ENCODE measurements around the gene DNAAF1.
"Not testable (repeated sequence)": the region's sequence is repeated elsewhere in the genome, so short reads cannot be mapped to it uniquely, and the experiment has no call there.

The DNAAF1 gene

DNA sequence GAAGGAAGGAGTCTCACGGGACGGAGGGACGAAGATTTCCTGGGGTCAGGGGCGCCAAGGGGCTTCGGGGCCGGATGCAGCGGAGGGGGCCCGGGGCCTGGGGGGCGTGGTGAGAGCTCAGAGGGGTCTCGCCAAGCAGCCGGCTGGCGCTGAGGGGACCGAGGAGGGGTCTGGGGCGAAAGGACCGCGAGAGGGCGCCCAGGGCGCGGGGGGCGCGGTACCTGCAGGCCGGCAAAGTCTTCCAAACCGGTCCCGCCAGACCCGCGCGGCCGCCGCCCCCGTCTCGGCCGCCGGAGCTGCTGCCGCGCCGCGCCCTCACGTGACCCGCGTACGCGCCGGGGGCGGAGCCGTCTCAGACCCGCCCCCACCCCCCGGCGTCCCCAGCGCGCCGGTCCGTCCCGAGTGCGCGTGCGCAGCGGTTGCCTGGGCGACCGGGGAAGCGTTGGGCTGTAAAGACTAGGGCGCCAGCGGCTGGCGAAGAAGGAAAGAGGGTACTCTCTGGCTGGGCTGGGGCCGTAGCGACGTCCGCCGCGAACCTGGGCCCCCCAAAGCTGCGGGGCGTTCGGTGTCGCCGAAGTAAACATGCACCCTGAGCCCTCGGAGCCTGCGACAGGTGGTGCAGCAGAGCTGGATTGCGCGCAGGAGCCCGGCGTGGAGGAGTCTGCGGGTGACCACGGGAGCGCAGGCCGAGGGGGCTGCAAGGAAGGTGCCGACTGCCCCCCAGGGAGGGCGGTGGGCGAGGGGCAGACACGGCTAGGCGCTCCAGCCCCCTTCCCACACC lies at the start of gene DNAAF1, which contains the start of gene HSDL1:
Gene DNAAF1 (plus strand): TSS at position 450 of the 781 bp plus-strand sequence. CDS start 133 bp downstream, at position 583.
Gene HSDL1 (minus strand): TSS at position 319 of the 781 bp plus-strand sequence. CDS start 13,856 bp downstream, outside the sequence.
- peak; percentile 94 for DNase-seq

DNA sequence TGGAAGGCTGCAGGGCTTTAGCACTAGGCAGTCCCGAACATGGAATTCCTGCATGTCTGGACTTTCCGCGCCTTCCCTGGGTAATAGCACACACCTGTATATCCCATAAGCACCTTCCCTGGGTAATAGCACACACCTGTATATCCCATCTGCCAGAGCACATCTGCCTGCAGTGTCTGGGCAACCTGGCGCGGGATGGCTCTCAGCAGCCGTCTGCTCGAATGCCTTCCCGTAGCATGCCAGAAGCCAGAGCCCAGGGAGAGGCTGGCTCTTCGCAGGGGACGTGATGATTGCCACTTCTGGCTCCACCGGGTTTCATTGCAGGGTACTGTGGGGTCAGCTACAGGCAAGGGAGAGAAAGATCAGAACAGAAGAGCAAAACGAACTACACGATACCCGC lies 49.6 kb upstream of the DNAAF1 start:
- DNase-seq: no peak

DNA sequence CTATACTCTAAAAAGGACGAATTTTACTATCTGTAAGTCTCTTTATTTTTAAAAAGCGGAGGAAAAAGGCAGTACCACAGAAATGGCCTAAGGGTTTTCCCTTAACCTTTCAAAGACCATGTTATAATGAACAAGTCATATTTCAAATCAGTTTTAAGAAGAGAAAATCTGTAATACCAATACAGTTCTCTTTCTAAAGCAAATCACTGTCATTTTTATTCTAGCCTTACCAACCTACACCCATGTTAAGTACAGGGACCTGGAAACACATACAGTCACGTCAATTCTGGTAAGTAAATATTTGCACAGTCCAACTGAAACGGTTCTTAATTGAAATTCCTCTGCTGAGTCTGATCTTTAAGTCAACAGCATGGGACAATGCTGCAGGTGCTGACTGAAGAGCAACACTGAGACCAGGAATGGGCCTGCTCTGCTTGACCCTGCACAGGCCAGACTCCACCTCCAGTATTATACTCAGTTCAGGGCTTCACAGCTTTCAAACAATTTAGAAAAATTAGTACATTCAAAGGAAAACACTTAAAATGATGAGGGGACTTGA lies 48.6 kb upstream of the DNAAF1 start:
- DNase-seq: no peak

DNA sequence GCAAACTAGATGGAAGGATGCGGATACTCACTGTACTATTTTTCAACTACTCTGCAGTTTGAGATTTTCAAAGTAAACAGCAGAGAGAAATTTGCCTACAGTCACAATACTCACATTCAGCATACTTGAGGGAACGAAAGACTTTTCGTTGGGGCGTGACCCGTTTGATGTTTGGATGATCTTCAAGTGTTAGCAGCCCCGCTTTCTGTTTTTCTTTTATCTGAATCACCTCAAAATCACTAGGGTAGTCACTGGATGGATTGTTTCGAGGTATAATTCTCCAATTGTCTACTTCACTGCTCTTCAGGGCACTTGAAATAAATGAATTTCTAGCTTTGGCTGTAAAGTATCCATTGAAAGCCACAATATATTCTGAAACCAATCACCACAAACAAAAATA lies 46.2 kb upstream of the DNAAF1 start:
- DNase-seq: no peak

DNA sequence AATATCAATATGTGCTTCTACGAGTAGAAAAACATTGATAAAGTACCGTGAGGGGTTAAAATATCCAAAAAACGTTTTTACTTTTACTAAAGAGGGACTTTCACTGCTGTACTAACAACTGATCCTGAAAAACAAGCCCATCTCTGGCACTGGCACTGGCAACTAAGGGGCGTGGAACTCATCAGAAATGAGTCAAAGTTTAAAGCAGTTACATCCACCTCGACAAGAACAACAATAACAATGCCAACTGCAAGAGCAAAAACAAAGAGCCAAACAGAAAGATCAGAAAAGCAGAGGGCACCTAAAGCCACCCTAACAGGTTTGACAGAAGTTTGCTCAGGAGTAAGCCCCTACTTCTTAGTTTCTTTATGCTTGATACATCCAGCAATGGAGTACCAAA lies 41.4 kb upstream of the DNAAF1 start:
- DNase-seq: no peak

DNA sequence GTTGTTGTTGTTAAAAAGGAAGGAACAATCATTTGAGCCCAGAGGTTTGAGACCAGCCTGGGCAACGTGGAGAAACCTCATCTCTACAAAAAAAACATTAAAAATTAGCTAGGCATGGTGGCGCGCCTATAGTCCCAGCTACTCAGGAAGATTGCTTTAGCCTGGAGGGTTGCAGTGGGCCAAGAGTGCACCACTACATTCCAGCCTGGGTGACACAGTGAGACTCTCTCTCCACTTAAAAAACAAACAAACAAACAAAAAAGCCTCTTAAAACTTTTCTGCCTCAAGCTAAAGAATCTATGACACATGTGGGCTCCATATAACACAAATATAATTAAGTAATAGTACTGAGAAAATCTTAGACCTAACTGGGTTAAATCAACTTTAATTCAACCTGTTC lies 40.9 kb upstream of the DNAAF1 start:
- no peak for DNase-seq

DNA sequence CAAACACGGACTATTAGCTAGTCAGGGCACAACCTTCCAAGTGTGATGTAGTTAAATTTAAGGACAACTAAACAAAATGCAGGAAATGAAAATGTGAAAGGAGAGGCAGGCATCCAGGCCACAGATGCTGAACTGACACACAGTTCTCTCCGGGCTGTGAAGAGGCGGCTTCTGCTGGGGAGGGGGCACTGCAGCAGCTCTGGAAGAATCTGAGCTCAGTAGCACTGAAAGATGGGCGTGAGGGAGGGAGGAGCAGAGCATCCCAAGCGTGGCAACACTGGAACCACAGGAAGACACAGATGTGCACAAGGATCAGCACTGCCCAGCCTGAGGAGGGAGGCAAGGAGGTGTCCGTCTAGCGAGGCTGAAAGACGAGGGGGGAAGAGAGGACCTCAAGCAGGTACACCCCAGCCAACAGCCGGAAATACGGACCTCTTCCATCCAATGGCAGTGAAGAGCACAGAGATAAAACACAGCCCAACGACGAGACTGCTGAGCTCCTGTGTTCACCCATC lies 39.8 kb upstream of the DNAAF1 start:
- DNase-seq: no peak

DNA sequence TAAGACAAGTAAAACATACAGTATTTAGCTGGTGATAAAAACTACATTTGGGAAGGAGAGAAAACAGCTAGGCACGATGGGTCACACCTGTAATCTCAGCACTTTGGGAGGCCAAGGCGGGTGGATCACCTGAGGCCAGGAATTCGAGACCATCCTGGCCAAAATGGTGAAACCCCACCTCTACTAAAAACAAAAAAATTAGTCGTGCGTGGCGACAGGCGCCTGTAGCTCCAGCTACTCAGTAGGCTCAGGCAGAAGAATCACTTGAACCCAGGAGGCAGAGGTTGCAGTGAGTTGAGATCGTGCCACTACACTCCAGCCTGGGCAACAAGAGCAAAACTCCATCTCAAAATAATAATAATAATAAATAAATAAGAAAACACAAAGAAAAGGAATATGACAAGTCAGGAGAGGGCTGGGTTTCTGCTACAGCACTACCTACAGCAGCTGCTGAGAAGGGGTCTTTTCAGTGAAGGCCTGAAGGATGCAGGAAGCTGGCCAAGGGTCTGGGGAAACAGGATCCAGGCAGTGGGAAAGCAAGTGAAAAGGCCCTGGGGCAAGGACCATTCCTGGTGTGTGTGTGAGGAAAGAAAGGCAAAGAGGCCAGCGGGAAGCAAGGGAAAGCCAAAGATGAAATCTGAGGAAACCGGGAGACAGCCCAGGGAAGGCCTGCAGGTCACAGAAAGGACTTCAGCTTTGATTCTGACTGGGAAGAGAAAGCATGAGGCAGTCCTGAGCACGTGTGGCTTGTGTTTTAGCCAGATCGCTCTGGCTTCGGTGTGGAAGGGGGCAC lies 39.0 kb upstream of the DNAAF1 start:
- no peak for DNase-seq

DNA sequence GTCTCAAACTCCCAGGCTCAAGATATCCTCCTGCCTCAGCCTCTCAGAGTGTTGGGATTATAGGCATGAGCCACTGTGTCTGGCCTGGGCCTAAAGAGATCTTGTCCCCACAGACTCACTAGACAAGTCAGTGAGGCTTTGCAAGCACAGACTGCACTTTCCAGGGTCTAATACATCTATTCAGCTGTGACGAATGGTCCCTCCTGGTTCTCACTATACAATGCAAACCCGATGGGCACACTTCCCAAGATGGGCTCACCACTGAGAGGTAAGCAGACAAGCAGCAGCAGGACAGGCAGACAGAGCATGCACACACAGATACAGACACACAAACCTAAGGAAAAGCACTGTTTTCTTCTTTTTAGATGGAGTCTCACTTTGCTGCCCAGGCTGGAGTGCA lies 37.2 kb upstream of the DNAAF1 start:
- DNase-seq: no peak

DNA sequence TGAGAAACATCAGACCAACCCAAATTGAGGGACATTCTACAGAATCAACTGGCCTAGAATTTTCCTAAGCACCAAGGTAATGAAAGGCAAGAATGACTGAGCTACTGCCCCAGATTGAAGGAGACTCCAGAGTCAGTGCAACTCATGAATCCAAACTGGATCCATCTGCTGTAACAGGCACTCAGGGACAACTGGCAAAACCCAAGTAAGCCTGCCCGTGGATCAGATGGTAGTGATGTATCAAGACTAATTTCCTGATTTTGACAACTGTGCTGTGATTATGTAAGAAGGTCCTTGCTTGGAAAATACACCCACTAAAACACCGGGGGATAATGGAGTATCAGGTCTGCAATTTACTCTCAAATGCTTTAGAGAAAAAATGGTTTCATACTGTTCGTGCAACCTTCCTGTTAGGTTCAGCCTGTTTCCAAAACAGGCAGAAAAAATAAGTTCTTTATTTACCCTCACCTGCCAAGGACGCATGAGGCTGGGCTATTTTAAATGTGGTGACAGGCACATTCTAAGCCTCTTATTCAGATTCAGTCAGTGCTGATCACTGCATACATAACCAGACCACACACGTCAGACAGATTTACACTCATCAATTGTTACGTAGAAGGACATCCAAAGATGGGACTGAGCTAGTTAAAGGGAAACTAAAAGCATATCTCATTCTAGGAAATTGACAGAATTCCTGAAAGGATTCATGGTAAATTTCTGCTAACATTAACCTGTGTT lies 35.3 kb upstream of the DNAAF1 start:
- DNase-seq: no peak

DNA sequence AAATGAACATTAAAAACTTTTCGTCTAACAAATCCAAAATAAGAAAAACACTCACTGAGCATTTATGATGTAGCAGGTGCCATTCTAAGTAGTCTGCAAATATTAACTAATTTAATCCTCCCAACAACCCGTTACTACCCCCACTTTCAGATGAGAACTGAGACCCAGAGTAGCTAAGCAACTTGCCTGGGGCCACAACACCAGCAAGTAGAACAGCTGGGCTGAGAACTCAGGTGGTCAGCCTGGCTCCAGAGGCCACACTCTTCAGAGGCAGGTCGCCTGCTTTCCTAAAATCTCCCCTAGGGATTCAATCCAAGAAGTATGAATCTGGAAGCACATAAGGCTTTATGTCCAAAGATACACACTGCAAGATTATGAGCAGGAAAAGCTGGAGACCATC lies 34.6 kb upstream of the DNAAF1 start:
- no peak for DNase-seq

DNA sequence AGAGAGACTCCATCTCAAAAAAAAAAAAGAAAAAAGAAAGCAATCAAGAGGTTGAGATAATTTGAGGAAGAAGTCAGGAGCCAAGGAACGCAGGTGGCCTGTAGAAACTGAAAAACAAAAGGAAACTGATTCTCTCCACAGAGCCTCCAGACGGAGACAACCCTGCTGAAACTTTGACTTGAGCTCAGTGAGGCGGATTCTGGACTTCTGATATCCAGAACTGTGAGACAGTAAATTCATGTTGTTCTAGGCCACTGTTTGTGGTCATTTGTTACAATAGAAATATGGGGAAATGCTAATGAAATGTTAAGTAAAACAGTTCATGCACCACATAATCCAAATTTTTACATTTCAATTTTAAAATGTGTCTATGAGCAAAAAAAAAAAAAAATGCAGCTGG lies 33.6 kb upstream of the DNAAF1 start:
- no peak for DNase-seq

DNA sequence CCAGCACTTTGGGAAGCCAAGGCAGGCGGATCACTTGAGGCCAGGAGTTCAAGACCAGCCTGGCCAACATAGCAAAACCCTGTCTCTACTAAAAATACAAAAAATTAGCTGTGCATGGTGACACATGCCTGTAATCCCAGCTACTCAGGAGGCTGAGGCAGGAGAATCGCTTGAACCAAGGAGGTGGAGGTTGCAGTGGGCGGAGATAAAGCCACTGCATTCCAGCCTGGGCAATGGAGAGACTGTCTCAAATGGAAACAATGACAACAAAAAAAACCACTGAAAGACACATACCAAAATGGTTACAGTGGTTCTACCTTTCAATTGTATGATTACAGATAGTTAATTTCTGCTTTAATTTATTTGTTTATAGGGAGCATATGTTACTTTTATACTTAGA lies 33.2 kb upstream of the DNAAF1 start:
- not testable (repeated sequence) for DNase-seq

DNA sequence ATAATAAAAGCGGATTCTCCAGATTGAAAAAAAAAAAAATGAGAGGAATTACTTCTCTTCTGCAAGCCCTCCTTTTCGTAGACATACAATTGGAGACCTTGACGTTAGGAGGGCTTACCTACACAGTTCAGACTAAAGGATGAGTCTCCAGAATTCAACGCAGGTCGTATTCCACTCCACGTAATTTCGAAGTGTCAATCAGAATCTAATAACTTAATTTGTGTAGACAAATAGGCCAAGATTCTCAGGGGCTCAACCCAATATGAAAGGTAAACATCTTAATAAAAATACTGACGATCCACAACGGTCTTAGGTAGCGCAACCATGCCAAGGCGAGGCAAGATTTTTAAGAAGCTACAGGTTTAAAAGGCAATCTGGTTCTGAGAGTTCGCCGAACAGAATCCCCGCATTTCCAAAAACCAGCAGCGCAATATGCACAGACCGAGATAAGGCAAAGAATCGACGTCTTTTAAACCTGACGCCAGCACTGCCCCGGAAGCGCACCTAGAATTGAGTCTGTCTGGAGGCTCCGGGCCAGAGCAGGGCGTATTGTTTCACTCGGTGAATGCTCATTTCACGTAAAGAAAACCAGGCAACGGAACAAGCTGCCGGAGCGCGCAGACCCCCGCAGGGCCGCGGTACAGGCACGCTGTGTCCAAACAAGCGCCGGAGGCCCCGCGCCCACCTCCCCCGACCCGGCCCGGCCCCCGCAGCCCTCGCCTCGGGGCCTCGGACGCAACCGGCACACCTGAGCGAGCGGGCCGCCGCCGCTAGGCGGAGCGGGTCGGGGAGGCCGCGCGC lies 29.0 kb upstream of the DNAAF1 start:
- no peak for DNase-seq

DNA sequence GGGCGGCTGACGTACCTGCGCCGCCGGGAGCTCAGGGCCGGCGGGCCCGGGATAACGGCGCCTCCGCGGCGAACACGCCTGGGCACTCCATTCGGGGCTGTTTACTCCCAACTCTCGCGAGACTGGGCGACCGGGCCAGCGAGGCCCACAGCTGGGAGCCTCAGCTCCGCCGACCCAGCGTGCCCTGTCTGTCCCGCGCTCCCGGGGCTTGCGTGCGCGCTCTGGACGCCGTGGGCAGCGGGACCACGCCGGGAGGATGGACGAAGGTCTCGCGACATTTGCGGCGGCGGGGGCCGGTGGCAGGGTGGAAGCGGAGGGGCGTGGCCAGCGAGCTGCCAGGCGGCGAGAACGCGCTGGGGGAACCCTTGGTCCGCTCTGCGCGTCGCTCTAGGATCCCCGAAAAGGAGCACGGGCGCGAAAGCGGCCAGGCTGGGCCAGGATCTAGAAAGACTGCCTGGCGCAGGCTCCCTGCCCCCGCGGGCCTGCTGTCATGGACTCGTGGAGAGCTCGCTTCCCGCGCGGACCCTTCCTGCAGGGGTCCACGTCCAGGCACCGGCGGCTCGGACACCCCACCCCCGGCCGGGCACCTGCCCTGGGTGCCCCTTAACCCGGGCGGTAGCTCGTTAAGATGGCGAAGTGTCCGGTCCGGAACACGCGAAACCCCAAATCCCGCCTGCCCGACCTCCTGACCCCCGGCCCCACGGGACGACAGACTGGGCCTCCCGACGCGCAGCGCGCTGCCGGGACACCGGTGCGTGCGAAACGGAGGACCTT lies 28.2 kb upstream of the DNAAF1 start, which contains the start of gene MBTPS1:
Gene MBTPS1 (minus strand): TSS at position 223 of the 774 bp plus-strand sequence. CDS start 15,159 bp downstream, outside the sequence.
- DNase-seq: peak; percentile 99

DNA sequence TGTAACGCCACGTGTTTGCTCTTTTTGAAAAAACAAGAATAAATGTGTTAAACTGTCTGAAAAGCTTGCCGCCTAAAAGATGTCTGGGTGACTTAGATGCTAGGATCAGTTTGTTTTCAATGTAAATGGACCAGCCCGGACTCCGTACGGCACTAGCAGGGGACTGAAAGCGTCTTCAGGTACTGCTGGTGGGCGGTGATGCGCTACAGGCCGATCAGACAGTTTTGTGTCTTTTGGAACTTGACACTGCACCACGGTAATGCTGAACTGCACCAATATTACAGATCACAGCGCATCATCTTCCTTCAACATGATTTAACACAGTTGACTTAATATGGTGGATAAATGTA lies 27.6 kb upstream of the DNAAF1 start:
- DNase-seq: no peak

DNA sequence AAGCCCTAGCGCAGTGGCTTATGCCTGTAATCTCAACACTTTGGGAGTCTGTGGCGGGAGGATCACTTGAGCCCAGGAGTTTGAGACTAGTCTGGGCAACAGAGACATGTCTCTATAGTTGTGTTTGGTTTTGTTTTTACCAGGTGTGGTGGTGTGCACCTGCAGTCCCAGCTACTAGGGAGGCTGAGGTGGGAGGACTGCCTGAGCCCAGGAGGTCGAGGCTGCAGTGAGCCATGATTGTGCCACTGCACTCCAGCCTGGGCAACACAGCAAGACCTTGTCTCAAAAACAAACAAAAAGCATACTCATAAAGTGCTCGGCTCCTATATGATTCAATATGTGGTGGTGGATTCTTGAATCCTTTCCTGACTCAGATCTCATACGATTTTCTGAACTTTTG lies 26.8 kb upstream of the DNAAF1 start:
- not testable (repeated sequence) for DNase-seq

DNA sequence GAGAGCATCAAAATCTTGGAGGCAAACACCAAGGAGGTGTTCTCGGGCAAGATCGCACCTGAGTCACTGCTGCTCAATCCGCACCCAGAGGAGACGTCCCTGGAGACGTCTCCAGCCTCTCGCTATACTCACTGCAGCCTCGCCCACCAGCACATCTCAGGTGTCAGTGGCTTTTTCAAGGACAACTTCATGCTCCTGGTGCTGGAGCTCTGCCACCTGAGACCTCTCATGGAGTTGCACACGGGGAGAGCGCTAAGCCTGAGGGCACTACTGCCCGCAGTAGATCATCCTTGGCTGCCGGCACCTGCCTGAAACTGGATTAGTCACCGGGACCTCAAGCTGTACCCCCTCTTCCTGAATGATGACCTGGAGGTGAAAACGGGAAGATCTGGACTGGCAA lies 25.7 kb upstream of the DNAAF1 start:
- no peak for DNase-seq

DNA sequence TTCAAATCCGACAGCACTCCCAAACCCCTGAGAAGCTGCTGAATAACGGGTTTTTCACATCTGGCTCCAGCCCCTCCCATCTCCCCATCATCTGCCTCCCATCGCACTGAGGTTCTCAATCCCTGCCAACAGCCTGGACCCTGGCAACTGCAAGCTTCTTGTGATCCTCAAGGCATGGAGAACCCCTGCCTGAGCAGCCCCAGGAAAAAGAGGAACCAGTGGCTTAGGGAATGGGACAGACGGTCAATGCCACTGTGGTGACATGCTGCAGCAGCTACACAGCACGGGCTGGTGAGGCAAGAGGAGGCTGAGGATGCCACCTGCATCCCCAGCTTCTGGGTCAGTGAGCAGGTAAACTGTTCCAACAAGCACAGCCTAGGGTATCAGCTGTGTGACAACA lies 25.1 kb upstream of the DNAAF1 start:
- DNase-seq: no peak

DNA sequence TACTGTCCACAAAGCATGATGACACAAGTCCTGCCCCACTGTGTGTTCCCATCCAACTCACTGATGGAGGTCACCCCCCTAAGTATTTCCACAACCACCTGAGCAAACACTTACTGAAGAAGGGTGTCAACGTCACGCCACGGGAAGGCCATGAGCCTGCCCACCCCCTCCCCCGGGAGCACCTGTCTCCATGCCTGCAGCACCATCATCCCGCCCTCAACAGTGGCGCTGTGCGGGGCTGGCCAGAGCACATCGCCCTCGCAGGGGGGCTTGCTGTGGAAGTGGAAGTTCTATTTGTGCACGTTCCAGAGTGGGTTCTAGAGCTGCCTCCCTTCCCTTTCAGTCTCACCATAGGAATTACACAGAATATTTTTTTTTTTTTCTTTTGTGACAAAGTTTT lies 24.1 kb upstream of the DNAAF1 start:
- no peak for DNase-seq
